Vagina (tissue), 2 donors: ENCODE results near the gene AGPS.

Experiments
- CTCF ChIP-seq, 3 experiments: fragments of 450-650 bp in 2 of 3; fragments of 200-600 bp in 1 of 3; sonication (generic) in 1 of 3; IDR thresholded peaks; one replicate each; pipeline ENCODE4 v1.5.1; 2017 to 2019; ENCODE audit warnings: antibody characterized with exemption in 3 of 3, mild to moderate bottlenecking in 2 of 3, moderate library complexity in 2 of 3
- POLR2AphosphoS5 ChIP-seq, 2 donors: sonication (generic); formaldehyde crosslinking; IDR thresholded peaks; one replicate each; pipeline ENCODE4 v1.9.0; 2017; ENCODE audit warnings: antibody characterized with exemption in 2 of 2, mild to moderate bottlenecking in 2 of 2, low read depth in 1 of 2; ENCODE audit not compliant: insufficient read depth in 1 of 2

DNA sequence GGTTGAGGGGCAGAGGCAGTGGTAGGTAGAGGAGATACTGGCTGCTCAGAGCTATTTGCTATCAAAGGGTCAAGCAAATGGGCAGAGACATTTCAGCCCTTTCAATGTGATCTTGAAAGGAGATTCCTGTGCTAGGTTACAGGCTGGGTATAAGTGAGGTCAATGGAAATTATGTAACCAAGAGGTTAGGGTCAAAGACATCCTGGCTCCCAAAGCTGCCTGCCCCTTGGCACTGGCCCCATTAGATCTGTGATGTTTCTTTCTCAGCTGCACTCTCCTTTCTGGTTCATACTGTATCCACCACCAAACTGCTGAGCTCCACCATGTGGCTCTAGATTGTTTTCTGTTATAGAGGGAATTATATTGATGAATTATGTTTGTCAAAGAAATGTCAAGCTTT, 200.4 kb downstream of the AGPS start:
- TF ChIP-seq CTCF (IDR thresholded peaks at IDR 0.05) (no peak), POLR2AphosphoS5 (IDR thresholded peaks at IDR 0.05; ENCODE audit: insufficient read depth in 1 of 2, low read depth in 1 of 2) (no peak)
